ENCODE data around the gene MAP4.

MAP4 gene

GRCh38 chr3:48034000-48034516 is 17.8 kb upstream of the MAP4 start (continued):
- TF ChIP-seq PRDM2 (tag by site-specific recombination; IDR thresholded peaks at IDR 0.05; ENCODE audit: borderline replicate concordance) (no peak), ZNF366 (tag by site-specific recombination; conservative IDR thresholded peaks at IDR 0.05) (peak; percentile 94), ZXDB (tag by site-specific recombination; IDR thresholded peaks at IDR 0.05) (peak; percentile 93), ZNF10 (tag by site-specific recombination; IDR thresholded peaks at IDR 0.05) (no peak), ZNF132 (tag by site-specific recombination; IDR thresholded peaks at IDR 0.05; ENCODE audit: borderline replicate concordance) (no peak), ZNF701 (tag by site-specific recombination; IDR thresholded peaks at IDR 0.05) (no peak), ZNF658 (tag by site-specific recombination; IDR thresholded peaks at IDR 0.05) (no peak), ZNF580 (tag by site-specific recombination; IDR thresholded peaks at IDR 0.05) (no peak), ZNF600 (tag by site-specific recombination; IDR thresholded peaks at IDR 0.05) (no peak), ZNF26 (tag by site-specific recombination; IDR thresholded peaks at IDR 0.05) (no peak), ZNF48 (tag by site-specific recombination; IDR thresholded peaks at IDR 0.05) (no peak), ZNF37A (tag by site-specific recombination; IDR thresholded peaks at IDR 0.05) (no peak), ZNF112 (tag by site-specific recombination; IDR thresholded peaks at IDR 0.05) (no peak), ZNF426 (tag by site-specific recombination; IDR thresholded peaks at IDR 0.05) (no peak), ZNF513 (tag by site-specific recombination; IDR thresholded peaks at IDR 0.05) (no peak), FEZF1 (tag by site-specific recombination; IDR thresholded peaks at IDR 0.05) (peak; percentile 81), ZNF174 (tag by site-specific recombination; IDR thresholded peaks at IDR 0.05) (no peak), ZNF404 (tag by site-specific recombination; IDR thresholded peaks at IDR 0.05) (no peak), ZNF350 (tag by site-specific recombination; IDR thresholded peaks at IDR 0.05) (no peak), MYNN (tag by site-specific recombination; IDR thresholded peaks at IDR 0.05; ENCODE audit: borderline replicate concordance) (peak; percentile 49; the same call in 1 of the 2 replicates), ZBTB10 (tag by site-specific recombination; IDR thresholded peaks at IDR 0.05) (no peak), ZNF777 (tag by site-specific recombination; IDR thresholded peaks at IDR 0.05; ENCODE audit: borderline replicate concordance) (no peak), ZNF341 (tag by site-specific recombination; IDR thresholded peaks at IDR 0.05; ENCODE audit: low read depth) (no peak), ZNF280D (tag by site-specific recombination; IDR thresholded peaks at IDR 0.05) (no peak), ZNF510 (tag by site-specific recombination; IDR thresholded peaks at IDR 0.05; ENCODE audit: insufficient replicate concordance) (no peak), ZNF202 (tag by site-specific recombination; IDR thresholded peaks at IDR 0.05; ENCODE audit: borderline replicate concordance) (no peak)

Measured in HEK293 (cell line).